Vagina (tissue), 2 donors: ENCODE data around the gene OR2H2. TPM values are rescaled to one million over a fixed set of nuclear protein-coding genes. Genes with fewer than 3 reads are reported as not detected.
A peak's percentile ranks its signal among the peaks of the same experiment; 100 is the strongest.

Source experiments
- DNase-seq, 2 donors: peaks; one replicate each; pipeline ENCODE4 v3.0.0-alpha.2; 2017; ENCODE audit errors: extremely low spot score in 2 of 2
- H3K27ac ChIP-seq: fragments of 200-600 bp; sonication (generic); one replicate; pipeline ENCODE4 v1.5.1; 2019
- H3K27me3 ChIP-seq: fragments of 200-600 bp; sonication (generic); one replicate; pipeline ENCODE4 v1.5.1; 2019
- H3K36me3 ChIP-seq, 2 donors: fragments of 200-600 bp; sonication (generic); one replicate each; pipeline ENCODE4 v1.5.1; 2017 to 2019
- H3K4me1 ChIP-seq: fragments of 200-600 bp; sonication (generic); one replicate; pipeline ENCODE4 v1.5.1; 2019
- H3K4me3 ChIP-seq, 2 donors: fragments of 200-600 bp; sonication (generic); 1 replicate in 1 of 2; 2 replicates in 1 of 2; pipeline ENCODE4 v1.5.1; 2016 to 2019
- H3K9me3 ChIP-seq: fragments of 200-600 bp; sonication (generic); one replicate; pipeline ENCODE4 v1.5.1; 2019
- POLR2A ChIP-seq, 2 donors: fragments of 450-650 bp; IDR thresholded peaks; one replicate each; pipeline ENCODE4 v1.6.1; 2017; ENCODE audit warnings: antibody characterized with exemption in 2 of 2, mild to moderate bottlenecking in 2 of 2, moderate library complexity in 2 of 2
- POLR2AphosphoS5 ChIP-seq, 2 donors: sonication (generic); formaldehyde crosslinking; IDR thresholded peaks; one replicate each; pipeline ENCODE4 v1.9.0; 2017; ENCODE audit warnings: antibody characterized with exemption in 2 of 2, mild to moderate bottlenecking in 2 of 2, low read depth in 1 of 2; ENCODE audit not compliant: insufficient read depth in 1 of 2
- intact Hi-C: fragments of 100-400 bp; cut with DNase I; formaldehyde crosslinking; loops from one replicate; pipeline ENCODE4 v1.15.1; 2023
- total RNA-seq: library from RNA; depleted of rRNA; stranded (reverse); fragments of >200 nt; gene quantifications from one replicate; pipeline ENCODE4 v1.2.3, GENCODE V29; 2016
- TF ChIP-seq, protein P1 (sequence below), 3 experiments: fragments of 450-650 bp in 2 of 3; fragments of 200-600 bp in 1 of 3; sonication (generic) in 1 of 3; IDR thresholded peaks; one replicate each; pipeline ENCODE4 v1.5.1; 2017 to 2019; ENCODE audit warnings: antibody characterized with exemption in 3 of 3, mild to moderate bottlenecking in 2 of 3, moderate library complexity in 2 of 3

OR2H2 gene
- total RNA-seq, 1 donor from 2014 or later = not detected

- no peak overlapping the region for H3K4me3 ChIP-seq
- intact Hi-C loops = no loop called here
- no peak for DNase-seq
- no peak for TF ChIP-seq POLR2A (IDR thresholded peaks at IDR 0.05)
- TF ChIP-seq, protein P1, sequence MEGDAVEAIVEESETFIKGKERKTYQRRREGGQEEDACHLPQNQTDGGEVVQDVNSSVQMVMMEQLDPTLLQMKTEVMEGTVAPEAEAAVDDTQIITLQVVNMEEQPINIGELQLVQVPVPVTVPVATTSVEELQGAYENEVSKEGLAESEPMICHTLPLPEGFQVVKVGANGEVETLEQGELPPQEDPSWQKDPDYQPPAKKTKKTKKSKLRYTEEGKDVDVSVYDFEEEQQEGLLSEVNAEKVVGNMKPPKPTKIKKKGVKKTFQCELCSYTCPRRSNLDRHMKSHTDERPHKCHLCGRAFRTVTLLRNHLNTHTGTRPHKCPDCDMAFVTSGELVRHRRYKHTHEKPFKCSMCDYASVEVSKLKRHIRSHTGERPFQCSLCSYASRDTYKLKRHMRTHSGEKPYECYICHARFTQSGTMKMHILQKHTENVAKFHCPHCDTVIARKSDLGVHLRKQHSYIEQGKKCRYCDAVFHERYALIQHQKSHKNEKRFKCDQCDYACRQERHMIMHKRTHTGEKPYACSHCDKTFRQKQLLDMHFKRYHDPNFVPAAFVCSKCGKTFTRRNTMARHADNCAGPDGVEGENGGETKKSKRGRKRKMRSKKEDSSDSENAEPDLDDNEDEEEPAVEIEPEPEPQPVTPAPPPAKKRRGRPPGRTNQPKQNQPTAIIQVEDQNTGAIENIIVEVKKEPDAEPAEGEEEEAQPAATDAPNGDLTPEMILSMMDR (IDR thresholded peaks at IDR 0.05) = peak; percentile 74 to 87 (median 80)
- H3K27me3 ChIP-seq = no peaks in the 10 kb centered on the region
- no peak overlapping the region for H3K27ac ChIP-seq
- H3K36me3 ChIP-seq = no peaks in the 10 kb centered on the region
- no peaks in the 10 kb centered on the region for H3K9me3 ChIP-seq
- H3K4me1 ChIP-seq = no peaks in the 10 kb centered on the region
Observed at GRCh38 chr6:29589423-29590048, 4.6 kb downstream of the OR2H2 start.

DNA sequence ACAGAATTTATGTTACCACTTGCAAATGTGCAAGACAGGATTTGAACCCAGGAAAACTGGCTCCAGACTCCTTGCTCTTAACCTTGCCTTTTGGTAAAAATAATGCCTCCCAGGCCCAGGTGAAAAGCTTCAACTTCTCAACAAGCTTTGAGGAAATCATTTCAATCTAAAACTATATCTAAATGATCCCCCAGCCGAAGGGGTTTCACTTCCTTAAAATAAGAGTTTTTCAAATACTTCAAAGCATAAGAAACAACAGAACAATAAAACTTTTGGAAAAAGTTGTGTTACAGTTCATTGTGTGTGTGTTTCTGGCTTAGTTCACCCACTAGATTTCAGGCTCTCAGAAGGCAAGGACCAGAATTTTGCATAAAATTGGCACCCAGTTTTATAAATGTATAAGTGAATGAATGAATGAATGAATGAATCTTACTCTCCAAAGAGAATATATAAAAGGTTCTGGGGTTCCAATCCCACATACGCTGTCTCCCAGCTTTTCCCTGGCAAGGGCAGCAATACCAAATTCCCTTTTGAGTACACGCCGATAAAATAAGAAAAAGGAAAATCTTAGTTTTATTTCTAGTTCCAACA is 5.4 kb downstream of the OR2H2 start:
- Histone ChIP-seq H3K36me3 (no peaks in the 10 kb centered on the region), H3K4me3 (no peak overlapping the region), H3K27ac (no peak overlapping the region), H3K4me1 (no peaks in the 10 kb centered on the region), H3K27me3 (no peaks in the 10 kb centered on the region), H3K9me3 (no peaks in the 10 kb centered on the region)
- no peak for TF ChIP-seq POLR2A (IDR thresholded peaks at IDR 0.05)
- no peak for TF ChIP-seq POLR2AphosphoS5 (IDR thresholded peaks at IDR 0.05; ENCODE audit: insufficient read depth in 1 of 2, low read depth in 1 of 2)
- TF ChIP-seq, protein P1 (IDR thresholded peaks at IDR 0.05) = no peak
- no peak for DNase-seq
- intact Hi-C loops = no loop called here

GRCh38 chr6:29591677-29592076 is 6.8 kb downstream of the OR2H2 start:
- no peaks in the 10 kb centered on the region for H3K27me3 ChIP-seq
- no peaks in the 10 kb centered on the region for H3K4me1 ChIP-seq
- TF ChIP-seq, protein P1 (IDR thresholded peaks at IDR 0.05) = no peak
- no peak for TF ChIP-seq POLR2A (IDR thresholded peaks at IDR 0.05)
- no peak for TF ChIP-seq POLR2AphosphoS5 (IDR thresholded peaks at IDR 0.05; ENCODE audit: insufficient read depth in 1 of 2, low read depth in 1 of 2)
- H3K36me3 ChIP-seq = no peaks in the 10 kb centered on the region
- intact Hi-C loops = no loop called here
- no peak for DNase-seq
- no peaks in the 10 kb centered on the region for H3K9me3 ChIP-seq
- H3K27ac ChIP-seq = no peak overlapping the region
- no peak overlapping the region for H3K4me3 ChIP-seq

GRCh38 chr6:29593199-29593855 is 8.4 kb downstream of the OR2H2 start:
- no peaks in the 10 kb centered on the region for H3K4me1 ChIP-seq
- DNase-seq = no peak
- intact Hi-C loops = no loop called here
- H3K27me3 ChIP-seq = no peaks in the 10 kb centered on the region
- no peak overlapping the region for H3K4me3 ChIP-seq
- no peaks in the 10 kb centered on the region for H3K36me3 ChIP-seq
- H3K27ac ChIP-seq = no peak overlapping the region
- TF ChIP-seq POLR2AphosphoS5 (IDR thresholded peaks at IDR 0.05; ENCODE audit: insufficient read depth in 1 of 2, low read depth in 1 of 2) (no peak), POLR2A (IDR thresholded peaks at IDR 0.05) (no peak)
- TF ChIP-seq, protein P1 (IDR thresholded peaks at IDR 0.05) = no peak
- no peaks in the 10 kb centered on the region for H3K9me3 ChIP-seq

DNA sequence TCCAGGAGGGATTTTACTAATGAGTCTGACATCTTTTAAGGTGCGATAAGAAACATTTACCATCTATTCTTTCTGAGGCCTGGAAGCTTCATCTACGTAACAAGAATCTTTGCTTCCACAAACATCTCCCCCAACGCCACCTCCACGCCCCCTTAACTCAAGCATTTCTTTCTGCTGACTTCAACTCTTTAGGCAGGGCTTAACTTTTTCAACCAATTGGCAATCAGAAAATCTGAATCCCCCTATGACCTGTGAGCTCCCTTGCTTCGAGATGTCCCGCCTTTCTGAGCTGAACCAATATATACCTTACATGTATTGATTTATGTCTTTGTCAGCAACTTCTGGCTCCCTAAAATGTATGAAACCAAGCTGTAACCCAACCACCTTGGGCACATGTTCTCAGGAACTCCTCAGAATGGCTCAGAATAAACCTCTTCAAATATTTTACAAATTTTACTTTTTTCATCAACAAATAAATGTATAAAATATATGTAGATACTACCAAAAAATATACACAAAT is 11.5 kb downstream of the OR2H2 start:
- TF ChIP-seq, protein P1 (IDR thresholded peaks at IDR 0.05) = no peak
- TF ChIP-seq POLR2A (IDR thresholded peaks at IDR 0.05) (no peak), POLR2AphosphoS5 (IDR thresholded peaks at IDR 0.05; ENCODE audit: insufficient read depth in 1 of 2, low read depth in 1 of 2) (no peak)
- Histone ChIP-seq H3K27me3 (no peaks in the 10 kb centered on the region), H3K9me3 (no peaks in the 10 kb centered on the region), H3K4me1 (no peaks in the 10 kb centered on the region), H3K27ac (no peak overlapping the region), H3K4me3 (no peak overlapping the region), H3K36me3 (no peaks in the 10 kb centered on the region)
- intact Hi-C loops = no loop called here
- DNase-seq = no peak
